PC-3 (cell line): ENCODE results near the gene HAPLN2. TPM values are rescaled to one million over a fixed set of nuclear protein-coding genes. Genes with fewer than 3 reads are reported as not detected.

Experiments
- ATAC-seq: fragments of 200-7000 bp; cut with Tn5 transposase; 2 replicates; pipeline ENCODE4 v1.9.1; 2020; ENCODE audit warnings: mild to moderate bottlenecking, moderate library complexity
- BruUV-seq: library from RNA; stranded (reverse); fragments of 400-500 nt; replicated peaks from 2 replicates; lab custom pipeline; 2021; lab: Mats Ljungman, UMichigan
- CTCF ChIA-PET: fragments of 300-600 bp; sonication (Branson Sonifier 250); formaldehyde crosslinking; loops from one replicate; lab custom pipeline; 2022; ENCODE audit warnings: antibody characterized with exemption; lab: Charles Lee
- POLR2A ChIA-PET: fragments of 300-600 bp; sonication (Branson Sonifier 250); formaldehyde crosslinking; loops from one replicate; lab custom pipeline; 2022; ENCODE audit warnings: antibody characterized with exemption; ENCODE audit not compliant: unreplicated experiment; lab: Charles Lee
- DNase-seq: peaks from one replicate; pipeline ENCODE4 v3.0.0-alpha.2; 2015
- H2AFZ ChIP-seq: fragments of 300-600 bp; sonication (generic); 2 replicates; pipeline ENCODE4 v1.6.0; 2016; ENCODE audit warnings: antibody characterized with exemption, low read length
- H3F3A ChIP-seq: fragments of 300-600 bp; sonication (generic); one replicate; pipeline ENCODE4 v1.6.0; 2017; ENCODE audit warnings: antibody characterized with exemption, low read length, control low read depth, mild to moderate bottlenecking; ENCODE audit not compliant: unreplicated experiment
- H3K27ac ChIP-seq: fragments of 300-600 bp; sonication (generic); 2 replicates; pipeline ENCODE4 v1.5.1; 2016; ENCODE audit warnings: mild to moderate bottlenecking, low read length
- H3K27me3 ChIP-seq: fragments of 300-600 bp; sonication (generic); 2 replicates; pipeline ENCODE4 v1.6.1; 2016; ENCODE audit warnings: low read length, mixed read lengths
- H3K36me3 ChIP-seq: fragments of 300-600 bp; sonication (generic); 2 replicates; pipeline ENCODE4 v1.6.1; 2016; ENCODE audit warnings: low read depth, mixed run types, low read length, mixed read lengths
- H3K4me1 ChIP-seq: fragments of 300-600 bp; sonication (generic); 2 replicates; pipeline ENCODE4 v1.5.1; 2016; ENCODE audit warnings: low read length; ENCODE audit not compliant: insufficient read depth
- H3K4me2 ChIP-seq: fragments of 300-600 bp; sonication (generic); 2 replicates; pipeline ENCODE4 v1.6.0; 2016; ENCODE audit warnings: low read length
- H3K4me3 ChIP-seq: fragments of 300-600 bp; sonication (generic); 2 replicates; pipeline ENCODE4 v1.5.1; 2016; ENCODE audit warnings: mild to moderate bottlenecking, low read length, mixed read lengths
- H3K79me2 ChIP-seq: fragments of 300-600 bp; sonication (generic); 2 replicates; pipeline ENCODE4 v1.6.1; 2017; ENCODE audit warnings: low read length, mixed read lengths
- H3K9ac ChIP-seq: fragments of 300-600 bp; sonication (generic); 2 replicates; pipeline ENCODE4 v1.6.0; 2016; ENCODE audit warnings: mild to moderate bottlenecking, low read length
- H3K9me2 ChIP-seq: fragments of 300-600 bp; sonication (generic); replicated peaks from 2 replicates; pipeline ENCODE4 v1.6.1; 2016; ENCODE audit warnings: mixed run types, low read length, mixed read lengths
- H3K9me3 ChIP-seq: fragments of 300-600 bp; sonication (generic); 2 replicates; pipeline ENCODE4 v1.6.1; 2016; ENCODE audit warnings: low read length, mixed read lengths
- H4K20me1 ChIP-seq: fragments of 300-600 bp; sonication (generic); 2 replicates; pipeline ENCODE4 v1.6.1; 2016; ENCODE audit warnings: low read length, mixed read lengths
- EZH2 ChIP-seq: fragments of 300-600 bp; sonication (generic); IDR thresholded peaks from one replicate; pipeline ENCODE4 v1.6.1; 2017; ENCODE audit warnings: antibody characterized with exemption, mild to moderate bottlenecking, low read length; ENCODE audit not compliant: unreplicated experiment
- EZH2phosphoT487 ChIP-seq: fragments of 300-600 bp; sonication (generic); IDR thresholded peaks from 2 replicates; pipeline ENCODE4 v1.6.1; 2018; ENCODE audit warnings: mild to moderate bottlenecking, antibody characterized with exemption, low read length, borderline replicate concordance
- intact Hi-C: fragments of 100-400 bp; cut with micrococcal nuclease; formaldehyde crosslinking; loops from 2 replicates; pipeline ENCODE4 v1.9.0; 2023
- total RNA-seq: library from RNA; depleted of rRNA; stranded (reverse); fragments of >200 nt; gene quantifications from 2 replicates; pipeline ENCODE4 v1.2.3, GENCODE V29; 2014
- TF ChIP-seq, protein P1 (sequence below): fragments of 300-600 bp; sonication (generic); conservative IDR thresholded peaks from 2 replicates; pipeline ENCODE4 v1.5.1; 2017; ENCODE audit warnings: antibody characterized with exemption, low read depth, mild to moderate bottlenecking, low read length

Gene HAPLN2
- total RNA-seq, 1 experiment from 2014 or later: 1.1 TPM

DNA sequence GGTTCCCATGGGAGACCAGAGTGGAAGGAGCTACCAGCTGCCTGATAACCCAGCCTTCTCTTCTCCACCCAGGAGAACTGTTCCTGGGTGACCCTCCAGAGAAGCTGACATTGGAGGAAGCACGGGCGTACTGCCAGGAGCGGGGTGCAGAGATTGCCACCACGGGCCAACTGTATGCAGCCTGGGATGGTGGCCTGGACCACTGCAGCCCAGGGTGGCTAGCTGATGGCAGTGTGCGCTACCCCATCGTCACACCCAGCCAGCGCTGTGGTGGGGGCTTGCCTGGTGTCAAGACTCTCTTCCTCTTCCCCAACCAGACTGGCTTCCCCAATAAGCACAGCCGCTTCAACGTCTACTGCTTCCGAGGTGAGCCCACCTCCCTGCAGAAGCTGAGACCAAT lies 29.3 kb downstream of the HAPLN2 start:
- TF ChIP-seq, protein P1, sequence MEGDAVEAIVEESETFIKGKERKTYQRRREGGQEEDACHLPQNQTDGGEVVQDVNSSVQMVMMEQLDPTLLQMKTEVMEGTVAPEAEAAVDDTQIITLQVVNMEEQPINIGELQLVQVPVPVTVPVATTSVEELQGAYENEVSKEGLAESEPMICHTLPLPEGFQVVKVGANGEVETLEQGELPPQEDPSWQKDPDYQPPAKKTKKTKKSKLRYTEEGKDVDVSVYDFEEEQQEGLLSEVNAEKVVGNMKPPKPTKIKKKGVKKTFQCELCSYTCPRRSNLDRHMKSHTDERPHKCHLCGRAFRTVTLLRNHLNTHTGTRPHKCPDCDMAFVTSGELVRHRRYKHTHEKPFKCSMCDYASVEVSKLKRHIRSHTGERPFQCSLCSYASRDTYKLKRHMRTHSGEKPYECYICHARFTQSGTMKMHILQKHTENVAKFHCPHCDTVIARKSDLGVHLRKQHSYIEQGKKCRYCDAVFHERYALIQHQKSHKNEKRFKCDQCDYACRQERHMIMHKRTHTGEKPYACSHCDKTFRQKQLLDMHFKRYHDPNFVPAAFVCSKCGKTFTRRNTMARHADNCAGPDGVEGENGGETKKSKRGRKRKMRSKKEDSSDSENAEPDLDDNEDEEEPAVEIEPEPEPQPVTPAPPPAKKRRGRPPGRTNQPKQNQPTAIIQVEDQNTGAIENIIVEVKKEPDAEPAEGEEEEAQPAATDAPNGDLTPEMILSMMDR: no peak
- TF ChIP-seq EZH2phosphoT487 (no peak), EZH2 (no peak)
- H3K79me2 ChIP-seq: no peaks in the 10 kb centered on the region
- H3K9ac ChIP-seq: no peak overlapping the region
- H3K9me2 ChIP-seq: no peaks in the 10 kb centered on the region
- no peaks in the 10 kb centered on the region for H3F3A ChIP-seq
- no peak overlapping the region for H3K4me2 ChIP-seq
- intact Hi-C loops: no loop called here
- DNase-seq: no peak
- BruUV-seq: no TSS peak
- ChIA-PET POLR2A (no interaction called here), CTCF (interaction anchor here (0.9 to 1.6 kb wide), 3 partner anchors 11 to 22 kb away, joined by 3 read pairs; no protein-coding TSS in a partner anchor)
- no peak overlapping the region for H3K4me3 ChIP-seq
- no peak overlapping the region for H3K27ac ChIP-seq
- no peaks in the 10 kb centered on the region for H3K9me3 ChIP-seq
- no peaks in the 10 kb centered on the region for H3K36me3 ChIP-seq
- H2AFZ ChIP-seq: no peak overlapping the region
- no peak for ATAC-seq
- H4K20me1 ChIP-seq: no peaks in the 10 kb centered on the region
- H3K4me1 ChIP-seq: no peaks in the 10 kb centered on the region
- H3K27me3 ChIP-seq: no peaks in the 10 kb centered on the region

DNA sequence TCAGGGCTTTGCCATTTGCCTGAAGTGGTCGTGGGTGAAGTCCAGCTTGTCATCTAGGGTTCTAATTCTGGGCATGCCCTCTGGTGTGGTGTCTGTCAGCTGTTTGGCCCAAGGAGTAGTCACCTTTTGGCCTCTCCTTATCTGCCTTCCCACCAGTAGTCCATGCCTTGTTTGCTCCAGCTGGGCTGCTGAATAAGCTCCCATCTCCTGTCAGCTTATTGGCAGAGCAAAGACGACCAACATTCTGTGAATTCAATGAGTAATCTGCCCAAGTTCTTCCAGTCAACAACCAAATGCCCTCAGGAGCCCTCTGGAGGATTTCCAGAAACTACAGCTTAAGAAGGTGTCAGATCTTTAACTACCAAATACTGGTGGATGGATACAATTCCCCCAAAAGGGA lies 29.7 kb downstream of the HAPLN2 start:
- TF ChIP-seq EZH2 (no peak), EZH2phosphoT487 (no peak)
- TF ChIP-seq, protein P1: no peak
- H3K4me3 ChIP-seq: no peak overlapping the region
- H3F3A ChIP-seq: no peaks in the 10 kb centered on the region
- H3K36me3 ChIP-seq: no peaks in the 10 kb centered on the region
- no peak overlapping the region for H3K4me2 ChIP-seq
- H4K20me1 ChIP-seq: no peaks in the 10 kb centered on the region
- ChIA-PET POLR2A (no interaction called here), CTCF (interaction anchor here (0.9 to 1.6 kb wide), 3 partner anchors 11 to 22 kb away, joined by 3 read pairs; no protein-coding TSS in a partner anchor)
- no peak overlapping the region for H3K27ac ChIP-seq
- no peaks in the 10 kb centered on the region for H3K9me2 ChIP-seq
- H3K27me3 ChIP-seq: no peaks in the 10 kb centered on the region
- DNase-seq (peak; percentile 62), ATAC-seq (0 out of 2 replicates have a peak, but pooled peaks have one; percentile 14)
- H2AFZ ChIP-seq: no peak overlapping the region
- no peaks in the 10 kb centered on the region for H3K4me1 ChIP-seq
- no peaks in the 10 kb centered on the region for H3K79me2 ChIP-seq
- no peak overlapping the region for H3K9ac ChIP-seq
- no TSS peak for BruUV-seq
- intact Hi-C loops: no loop called here
- H3K9me3 ChIP-seq: no peaks in the 10 kb centered on the region
